BJ (cell line): ENCODE results near the gene PRRC2A. TPM values are rescaled to one million over a fixed set of nuclear protein-coding genes. Genes with fewer than 3 reads are reported as not detected.

ENCODE experiments used
- CTCF ChIA-PET: fragments of 350-600 bp; formaldehyde crosslinking; extraction: SDS; loops from one replicate; lab custom pipeline; 2021; ENCODE audit warnings: antibody characterized with exemption, inconsistent platforms; lab: Yijun Ruan, JAX
- POLR2A ChIA-PET: fragments of 300-600 bp; sonication (Branson Sonifier 250); formaldehyde crosslinking; extraction: SDS; loops from one replicate; lab custom pipeline; 2021; ENCODE audit warnings: antibody characterized with exemption; lab: Charles Lee
- DNase-seq: peaks from one replicate; pipeline ENCODE4 v3.0.0-alpha.2; 2011; ENCODE audit warnings: low read depth
- H3K27me3 ChIP-seq: 2 replicates; pipeline ENCODE4 v1.6.0; 2011; ENCODE audit warnings: low read length; ENCODE audit not compliant: control insufficient read depth, insufficient read depth
- H3K36me3 ChIP-seq: 2 replicates; pipeline ENCODE4 v1.5.1; 2011; ENCODE audit warnings: low read length; ENCODE audit not compliant: control insufficient read depth, insufficient read depth
- H3K4me3 ChIP-seq: 2 replicates; pipeline ENCODE4 v1.5.1; 2011; ENCODE audit warnings: low read depth, mild to moderate bottlenecking, control low read depth, low read length
- CTCF ChIP-seq: IDR thresholded peaks from 2 replicates; pipeline ENCODE4 v1.5.1; 2011; ENCODE audit warnings: low read depth, mild to moderate bottlenecking, control low read depth, inconsistent platforms, low read length, moderate library complexity; ENCODE audit not compliant: insufficient read depth
- polyA plus RNA-seq: library from polyadenylated mRNA; depleted of rRNA; stranded (reverse); fragments of >200 nt; gene quantifications from 2 replicates; pipeline ENCODE4 v1.2.3, GENCODE V29; 2011

Gene PRRC2A
- polyA plus RNA-seq, 1 experiment = 47.3 TPM

DNA sequence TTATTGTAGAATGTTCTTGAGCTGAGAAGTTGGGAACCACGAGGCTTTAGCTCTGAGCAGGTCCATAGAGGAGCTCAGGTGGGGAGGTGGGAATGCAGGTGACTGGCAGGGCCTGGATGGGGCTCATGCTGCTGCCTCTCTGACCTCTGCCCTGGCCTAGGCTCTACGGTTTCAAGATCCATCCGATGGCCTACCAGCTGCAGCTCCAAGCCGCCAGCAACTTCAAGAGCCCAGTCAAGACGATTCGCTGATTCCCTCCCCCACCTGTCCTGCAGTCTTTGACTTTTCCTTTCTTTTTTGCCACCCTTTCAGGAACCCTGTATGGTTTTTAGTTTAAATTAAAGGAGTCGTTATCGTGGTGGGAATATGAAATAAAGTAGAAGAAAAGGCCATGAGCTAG is 49.2 kb downstream of the PRRC2A start, which contains the start of gene LY6G5B:
Gene LY6G5B, plus strand, starts transcription at position 301 of the 400 bp plus-strand sequence. CDS start 975 bp downstream, outside the sequence.
- no peak for DNase-seq
- H3K36me3 ChIP-seq = peaks cover 47% of the 10 kb centered on the region
- TF ChIP-seq CTCF = no peak
- H3K27me3 ChIP-seq = no peaks in the 10 kb centered on the region
- no peak within 1 kb of the TSS for H3K4me3 ChIP-seq
- CTCF ChIA-PET = interaction anchor here (0.9 kb wide), 1 partner anchor 161 kb away, joined by 4 read pairs; no protein-coding TSS in a partner anchor
- POLR2A ChIA-PET = no interaction called here

GRCh38 chr6:31676322-31676903 is 55.9 kb downstream of the PRRC2A start:
- no peak for DNase-seq
- H3K27me3 ChIP-seq = no peaks in the 10 kb centered on the region
- ChIA-PET CTCF (interaction anchor here (1.0 kb wide), 1 partner anchor 276 kb away, joined by 3 read pairs; no protein-coding TSS in a partner anchor), POLR2A (no interaction called here)
- TF ChIP-seq CTCF = no peak
- H3K4me3 ChIP-seq = no peak overlapping the region
- peaks cover 9% of the 10 kb centered on the region; the same call in 1 of the 2 replicates for H3K36me3 ChIP-seq

GRCh38 chr6:31676904-31677303 is 56.4 kb downstream of the PRRC2A start:
- peaks cover 6% of the 10 kb centered on the region; the same call in 1 of the 2 replicates for H3K36me3 ChIP-seq
- POLR2A ChIA-PET = no interaction called here
- no peak for DNase-seq

DNA sequence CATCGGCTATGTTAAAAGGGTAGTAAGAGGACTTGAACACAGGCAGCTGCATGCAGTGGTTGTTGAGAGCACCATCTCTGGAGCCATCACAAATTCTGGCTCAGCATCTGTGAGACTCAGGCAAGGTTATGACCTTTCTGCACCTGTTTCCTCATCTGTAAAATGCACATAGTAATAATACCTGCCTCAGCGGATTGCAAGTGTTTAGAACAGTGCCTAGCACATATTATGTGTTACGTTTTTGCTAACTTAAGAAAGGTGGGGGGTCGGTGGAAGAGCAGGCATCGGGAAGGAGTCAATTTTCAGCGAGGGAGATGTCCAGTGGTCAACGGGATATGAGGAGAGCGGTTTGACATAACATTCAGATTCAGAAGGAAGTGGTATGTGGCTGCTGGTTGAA is 57.4 kb downstream of the PRRC2A start:
- TF ChIP-seq CTCF = no peak
- DNase-seq = no peak
- ChIA-PET POLR2A (no interaction called here), CTCF (no interaction called here)
- no peak overlapping the region for H3K4me3 ChIP-seq
- no peaks in the 10 kb centered on the region for H3K27me3 ChIP-seq
- peaks cover 3% of the 10 kb centered on the region; the same call in 1 of the 2 replicates for H3K36me3 ChIP-seq

More at GRCh38 chr6:31676904-31677303, 56.4 kb downstream of the PRRC2A start:
- CTCF ChIA-PET = interaction anchor here (1.0 kb wide), 1 partner anchor 276 kb away, joined by 3 read pairs; no protein-coding TSS in a partner anchor
- H3K4me3 ChIP-seq = no peak overlapping the region
- no peak for TF ChIP-seq CTCF
- no peaks in the 10 kb centered on the region for H3K27me3 ChIP-seq
